Measurements from ENCODE around the gene NKTR. TPM values are rescaled to one million over a fixed set of nuclear protein-coding genes. Genes with fewer than 3 reads are reported as not detected.

Gene NKTR
- total RNA-seq, 4 donors from 2014 or later, result 119 to 361 (median 164) TPM

- H3K9me3 ChIP-seq, result no peaks in the 10 kb centered on the region
- H3K4me3 ChIP-seq, result no peak overlapping the region
- intact Hi-C loops (cut with DNase I; ENCODE audit: low total_unique reads), result no loop called here
- no peak for TF ChIP-seq POLR2A (IDR thresholded peaks at IDR 0.05)
- TF ChIP-seq, protein P1, sequence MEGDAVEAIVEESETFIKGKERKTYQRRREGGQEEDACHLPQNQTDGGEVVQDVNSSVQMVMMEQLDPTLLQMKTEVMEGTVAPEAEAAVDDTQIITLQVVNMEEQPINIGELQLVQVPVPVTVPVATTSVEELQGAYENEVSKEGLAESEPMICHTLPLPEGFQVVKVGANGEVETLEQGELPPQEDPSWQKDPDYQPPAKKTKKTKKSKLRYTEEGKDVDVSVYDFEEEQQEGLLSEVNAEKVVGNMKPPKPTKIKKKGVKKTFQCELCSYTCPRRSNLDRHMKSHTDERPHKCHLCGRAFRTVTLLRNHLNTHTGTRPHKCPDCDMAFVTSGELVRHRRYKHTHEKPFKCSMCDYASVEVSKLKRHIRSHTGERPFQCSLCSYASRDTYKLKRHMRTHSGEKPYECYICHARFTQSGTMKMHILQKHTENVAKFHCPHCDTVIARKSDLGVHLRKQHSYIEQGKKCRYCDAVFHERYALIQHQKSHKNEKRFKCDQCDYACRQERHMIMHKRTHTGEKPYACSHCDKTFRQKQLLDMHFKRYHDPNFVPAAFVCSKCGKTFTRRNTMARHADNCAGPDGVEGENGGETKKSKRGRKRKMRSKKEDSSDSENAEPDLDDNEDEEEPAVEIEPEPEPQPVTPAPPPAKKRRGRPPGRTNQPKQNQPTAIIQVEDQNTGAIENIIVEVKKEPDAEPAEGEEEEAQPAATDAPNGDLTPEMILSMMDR (IDR thresholded peaks at IDR 0.05), result no peak
- peaks cover 0 to 4% of the 10 kb centered on the region in 2 donors for H3K4me1 ChIP-seq
- no peaks in the 10 kb centered on the region for H3K36me3 ChIP-seq
- no peaks in the 10 kb centered on the region for H3K27me3 ChIP-seq
- H3K27ac ChIP-seq, result no peak overlapping the region
- no peak for DNase-seq
These were observed 63.9 kb downstream of the NKTR start for GRCh38 chr3:42664438-42664803.

- intact Hi-C loops (cut with DNase I; ENCODE audit: low total_unique reads), result no loop called here
- H3K4me3 ChIP-seq, result no peak overlapping the region
- H3K27me3 ChIP-seq, result no peaks in the 10 kb centered on the region
- no peak overlapping the region for H3K27ac ChIP-seq
- H3K36me3 ChIP-seq, result no peaks in the 10 kb centered on the region
- peaks cover 0 to 4% of the 10 kb centered on the region in 2 donors for H3K4me1 ChIP-seq
- TF ChIP-seq POLR2A (IDR thresholded peaks at IDR 0.05), result no peak
- TF ChIP-seq, protein P1 (IDR thresholded peaks at IDR 0.05), result no peak
- no peaks in the 10 kb centered on the region for H3K9me3 ChIP-seq
- peak in 1 of 2 donors; percentile 11 for DNase-seq
These were observed 64.8 kb downstream of the NKTR start for GRCh38 chr3:42665050-42665878.

DNA sequence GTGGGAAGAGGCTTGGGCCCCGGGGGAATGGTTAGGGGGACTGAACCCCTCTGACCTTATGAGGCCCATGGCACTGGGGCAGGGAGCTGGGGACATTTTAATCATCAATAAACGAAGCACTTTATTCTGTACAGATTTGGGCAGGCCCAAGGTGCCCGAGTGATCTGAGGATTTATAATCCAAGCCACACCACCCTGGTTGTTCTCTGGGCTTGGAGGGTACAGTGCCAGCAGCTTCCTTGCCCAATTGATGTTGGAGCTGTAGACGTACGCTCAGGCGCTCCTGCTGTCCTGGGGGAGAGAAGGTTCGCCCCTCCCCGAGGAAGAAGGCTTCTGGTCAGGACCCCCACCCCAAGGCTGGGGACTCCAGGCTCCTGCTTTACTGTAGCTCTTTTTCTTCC lies 65.5 kb downstream of the NKTR start:
- H3K4me3 ChIP-seq, result no peak overlapping the region
- no peaks in the 10 kb centered on the region for H3K27me3 ChIP-seq
- H3K27ac ChIP-seq, result peak overlapping the region in 1 of 2 donors; percentile 28
- intact Hi-C loops (cut with DNase I; ENCODE audit: low total_unique reads), result no loop called here
- peaks cover 0 to 4% of the 10 kb centered on the region in 2 donors for H3K4me1 ChIP-seq
- no peak for DNase-seq
- H3K9me3 ChIP-seq, result no peaks in the 10 kb centered on the region
- no peaks in the 10 kb centered on the region for H3K36me3 ChIP-seq
- TF ChIP-seq POLR2A (IDR thresholded peaks at IDR 0.05), result no peak
- TF ChIP-seq, protein P1 (IDR thresholded peaks at IDR 0.05), result no peak

GRCh38 chr3:42666577-42666998 lies 66.1 kb downstream of the NKTR start:
- Histone ChIP-seq H3K27me3 (no peaks in the 10 kb centered on the region), H3K36me3 (no peaks in the 10 kb centered on the region), H3K4me1 (peaks cover 0 to 4% of the 10 kb centered on the region in 2 donors), H3K9me3 (no peaks in the 10 kb centered on the region), H3K4me3 (no peak overlapping the region), H3K27ac (peak overlapping the region in 1 of 2 donors; percentile 28)
- TF ChIP-seq POLR2A (IDR thresholded peaks at IDR 0.05), result no peak
- TF ChIP-seq, protein P1 (IDR thresholded peaks at IDR 0.05), result no peak
- peak in 1 of 2 donors; percentile 19 for DNase-seq
- intact Hi-C loops (cut with DNase I; ENCODE audit: low total_unique reads), result no loop called here

DNA sequence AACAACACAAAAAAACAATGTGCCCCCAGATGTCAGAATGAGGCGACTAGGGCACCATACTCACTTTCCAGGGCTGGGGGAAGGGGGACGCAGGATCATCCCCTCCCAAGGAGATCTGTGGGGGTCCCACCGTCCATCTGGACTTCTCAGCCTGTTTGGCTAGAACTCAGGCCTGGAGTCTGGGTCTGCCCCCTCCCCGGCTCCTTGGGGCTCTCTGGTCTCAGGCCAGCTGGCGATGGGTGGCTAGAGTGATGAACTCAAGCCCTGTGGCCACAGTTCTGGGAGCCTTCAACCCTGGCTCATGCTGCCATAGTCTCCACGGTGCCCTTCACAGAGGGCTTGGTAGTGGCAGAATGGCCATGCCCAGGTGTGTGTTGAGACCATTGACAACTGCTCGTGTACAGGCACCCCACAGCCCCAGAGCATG lies 66.6 kb downstream of the NKTR start:
- no peaks in the 10 kb centered on the region for H3K9me3 ChIP-seq
- intact Hi-C loops (cut with DNase I; ENCODE audit: low total_unique reads), result no loop called here
- H3K36me3 ChIP-seq, result no peaks in the 10 kb centered on the region
- no peak overlapping the region for H3K4me3 ChIP-seq
- DNase-seq, result peak; percentile 16 to 18
- no peak for TF ChIP-seq POLR2A (IDR thresholded peaks at IDR 0.05)
- TF ChIP-seq, protein P1 (IDR thresholded peaks at IDR 0.05), result no peak
- no peaks in the 10 kb centered on the region for H3K27me3 ChIP-seq
- H3K4me1 ChIP-seq, result peaks cover 0 to 4% of the 10 kb centered on the region in 2 donors
- peak overlapping the region in 1 of 2 donors; percentile 28 for H3K27ac ChIP-seq
